ENCODE data around the gene CASS4.

The CASS4 gene

DNA sequence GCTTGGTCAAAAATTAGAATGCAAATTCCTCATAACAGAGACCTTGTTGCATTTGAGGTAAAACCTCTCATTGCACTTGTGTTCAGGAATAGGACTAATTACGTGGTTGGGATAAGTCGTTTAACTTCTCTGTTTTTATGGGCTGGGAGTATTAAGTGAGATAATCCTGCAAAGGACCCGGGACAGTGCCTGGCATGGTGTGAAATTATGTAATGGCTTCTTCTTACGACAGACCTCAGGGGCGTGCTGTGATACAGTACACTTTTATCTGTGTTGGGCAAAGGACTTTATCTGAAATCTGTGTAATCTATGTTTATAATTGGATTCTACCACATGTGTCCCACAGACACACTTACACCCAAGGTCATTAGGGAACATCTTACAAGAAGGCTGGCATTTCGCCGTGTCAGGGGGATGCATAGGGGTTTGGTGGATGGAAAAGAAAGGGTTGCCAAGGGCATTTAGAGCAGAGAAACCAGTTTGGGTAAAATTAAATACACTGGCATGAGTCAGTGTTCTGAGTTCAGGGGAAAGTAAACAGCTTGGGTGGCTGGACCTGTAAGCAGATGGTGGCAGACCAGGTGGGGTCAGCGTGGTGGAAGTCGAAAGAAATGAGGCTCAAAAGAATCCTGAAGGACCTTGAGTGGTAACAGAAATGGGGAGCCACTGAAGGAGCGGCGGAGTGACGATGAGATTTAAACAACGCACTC, 39.2 kb downstream of the CASS4 start:
- DNase-seq: no peak

DNA sequence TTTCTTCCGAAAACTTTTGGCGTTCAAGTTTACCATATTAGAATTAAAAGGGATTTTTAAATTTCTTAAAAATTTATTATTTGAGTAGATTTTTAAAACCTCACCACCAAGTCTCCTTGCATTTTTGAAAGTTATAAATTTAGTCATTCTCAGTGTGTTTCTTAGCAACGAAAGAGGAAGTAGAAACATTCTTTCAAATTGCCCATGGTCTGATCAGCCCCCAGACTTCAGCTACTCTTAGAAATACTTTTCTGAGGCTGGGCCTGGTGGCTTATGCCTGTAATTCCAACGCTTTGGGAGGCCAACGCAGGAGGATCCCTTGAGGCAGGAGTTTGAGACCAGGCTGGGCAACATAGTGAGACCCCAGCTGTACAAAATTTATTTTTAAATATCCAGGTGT, 41.3 kb downstream of the CASS4 start:
- no peak for DNase-seq

GRCh38 chr20:56454754-56455153, 42.7 kb downstream of the CASS4 start:
- no peak for DNase-seq

DNA sequence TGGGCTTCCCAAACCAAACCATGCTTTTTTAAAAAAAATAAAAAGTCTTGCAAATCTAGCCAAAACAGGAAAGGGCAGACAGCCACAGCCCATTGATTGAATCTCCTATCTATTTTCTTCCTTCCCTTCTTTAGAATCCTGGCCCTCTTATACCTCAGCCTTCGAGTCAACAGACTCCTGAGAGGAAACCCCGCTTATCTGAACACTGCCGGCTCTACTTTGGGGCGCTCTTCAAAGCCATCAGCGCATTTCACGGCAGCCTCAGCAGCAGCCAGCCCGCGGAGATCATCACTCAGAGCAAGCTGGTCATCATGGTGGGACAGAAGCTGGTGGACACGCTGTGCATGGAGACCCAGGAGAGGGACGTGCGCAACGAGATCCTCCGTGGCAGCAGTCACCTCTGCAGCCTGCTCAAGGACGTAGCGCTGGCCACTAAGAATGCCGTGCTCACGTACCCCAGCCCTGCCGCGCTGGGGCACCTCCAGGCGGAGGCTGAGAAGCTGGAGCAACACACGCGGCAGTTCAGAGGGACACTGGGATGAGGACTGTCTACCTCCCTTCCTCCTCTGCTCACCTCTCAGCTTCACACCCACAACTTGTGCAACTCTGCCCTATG, 46.3 kb downstream of the CASS4 start:
- no peak for DNase-seq

DNA sequence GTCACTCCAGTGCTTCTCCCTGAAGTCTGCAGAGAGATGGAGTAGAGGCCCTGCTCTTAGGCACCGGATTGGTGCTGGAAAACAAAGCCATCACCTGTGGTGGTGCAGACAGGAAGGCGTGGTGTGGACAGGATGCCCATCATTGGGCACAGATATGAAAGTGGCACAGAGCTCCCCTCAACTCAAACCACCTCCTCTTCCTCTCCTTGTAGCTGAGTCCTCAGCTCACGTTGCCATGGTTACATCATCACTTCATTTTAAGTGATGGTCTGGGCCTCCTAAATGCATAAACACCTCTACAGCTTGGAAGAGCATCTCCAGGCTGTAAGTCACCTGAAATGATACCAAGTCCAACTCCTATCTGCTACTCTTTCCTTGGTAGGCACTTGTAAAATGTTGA, 48.4 kb downstream of the CASS4 start:
- no peak for DNase-seq

- no peak for DNase-seq
Observed at GRCh38 chr20:56461576-56461975, 49.5 kb downstream of the CASS4 start.

- DNase-seq: no peak
Observed at GRCh38 chr20:56463428-56463827, 51.4 kb downstream of the CASS4 start.

DNA sequence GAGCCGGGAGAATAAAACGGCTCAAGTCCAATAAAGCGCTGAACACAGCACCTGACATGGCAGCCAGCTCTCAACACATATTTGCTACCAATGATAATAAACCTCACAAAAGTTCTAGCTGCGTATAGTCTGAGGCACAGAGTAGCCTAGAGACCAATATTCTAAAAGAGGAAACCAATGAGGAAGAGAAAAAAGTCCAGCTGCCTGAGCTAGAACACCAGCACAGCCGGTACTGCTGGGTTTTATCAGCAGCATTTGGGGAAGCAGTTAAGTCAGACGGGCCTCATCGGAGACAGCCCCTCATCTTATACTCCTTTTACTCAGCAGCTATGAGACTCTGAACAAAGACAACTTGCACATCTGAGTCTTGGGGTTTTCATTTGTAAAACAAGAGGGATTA, 53.9 kb downstream of the CASS4 start:
- no peak for DNase-seq

- no peak for DNase-seq
Observed at GRCh38 chr20:56467968-56468315, 55.9 kb downstream of the CASS4 start.

- peak; percentile 92 to 95 (median 95) for DNase-seq
Observed at GRCh38 chr20:56468316-56469076, 56.4 kb downstream of the CASS4 start, which contains the start of gene RTF2. RTF2 (plus strand) TSS chr20:56468627; CDS start chr20:56468698, 71 bp downstream.

DNA sequence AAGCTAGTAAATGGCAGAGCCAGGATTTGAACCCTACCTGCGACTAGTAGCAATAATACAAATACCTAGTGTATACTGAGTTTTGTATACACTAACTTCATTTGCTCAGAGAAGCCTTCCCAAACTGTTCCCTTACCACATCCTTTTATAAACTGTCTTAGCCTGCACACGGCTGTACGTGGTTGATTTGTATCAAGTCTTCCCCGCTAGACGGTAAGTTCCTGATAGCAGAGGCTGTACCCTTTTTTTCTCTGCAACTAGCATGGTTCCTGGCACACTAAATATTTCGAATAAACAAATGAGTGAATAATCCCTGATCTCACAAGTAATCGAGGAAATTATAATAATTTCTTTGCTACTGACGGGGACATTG, 57.0 kb downstream of the CASS4 start:
- DNase-seq: no peak

- DNase-seq: no peak
Observed at GRCh38 chr20:56483970-56484369, 71.9 kb downstream of the CASS4 start.

DNA sequence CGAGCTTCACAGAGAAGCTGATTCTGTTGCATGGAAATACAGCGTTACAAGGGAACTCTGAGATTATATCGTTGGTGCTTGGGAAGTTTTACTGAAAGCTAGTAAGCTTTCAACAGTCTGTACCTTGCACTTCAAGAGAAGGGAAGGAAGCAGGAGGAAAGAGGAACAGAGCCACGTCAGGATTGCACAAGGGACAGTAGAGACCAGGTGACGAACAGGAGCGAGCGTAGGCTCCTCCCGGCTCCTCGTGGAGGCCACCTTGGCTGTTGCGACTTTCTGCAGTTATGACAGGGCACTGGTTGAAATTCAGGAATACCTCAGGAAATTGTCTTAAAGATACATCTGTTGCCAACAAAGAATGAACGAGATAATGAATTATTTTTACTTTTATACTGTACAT, 75.2 kb downstream of the CASS4 start:
- DNase-seq: no peak

DNA sequence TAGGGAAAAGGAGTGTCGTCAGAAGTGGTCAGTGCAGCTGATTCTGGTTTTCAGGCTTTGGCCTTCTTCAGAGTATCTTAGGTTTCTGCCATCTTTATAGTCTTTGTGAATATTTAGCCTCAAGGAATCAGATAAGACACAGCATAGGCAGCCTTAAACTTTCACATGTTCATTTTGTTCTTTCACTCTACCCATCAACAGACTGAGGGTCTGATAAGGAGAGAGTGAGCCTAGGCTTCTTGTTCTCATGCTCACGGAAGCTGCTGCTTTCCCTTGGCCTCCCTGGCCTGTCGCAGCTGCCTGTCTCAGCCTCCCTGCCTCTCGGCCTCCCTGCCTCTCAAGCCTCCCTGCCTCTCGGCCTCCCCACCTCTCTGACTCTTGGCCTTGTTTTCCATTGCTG, 76.5 kb downstream of the CASS4 start:
- DNase-seq: no peak

DNA sequence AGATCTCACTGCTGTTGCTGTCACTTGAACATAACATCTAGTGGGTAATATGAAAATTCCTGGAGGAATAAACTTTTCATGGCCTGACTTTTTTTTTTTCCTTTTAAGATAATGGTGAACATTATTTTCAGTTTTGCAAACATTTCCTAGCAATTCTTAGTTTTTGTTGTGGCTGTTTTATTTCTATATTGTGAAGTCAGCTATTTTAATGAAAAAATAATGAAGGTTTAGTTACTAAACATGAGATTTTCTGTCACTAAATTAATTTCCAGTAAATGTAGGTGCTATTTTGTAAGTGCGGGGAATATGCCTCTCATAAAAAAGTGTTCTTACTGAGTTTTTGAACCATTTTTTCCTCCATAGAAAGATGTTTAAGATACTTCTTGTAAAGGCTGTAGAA, 89.1 kb downstream of the CASS4 start:
- DNase-seq: no peak

DNA sequence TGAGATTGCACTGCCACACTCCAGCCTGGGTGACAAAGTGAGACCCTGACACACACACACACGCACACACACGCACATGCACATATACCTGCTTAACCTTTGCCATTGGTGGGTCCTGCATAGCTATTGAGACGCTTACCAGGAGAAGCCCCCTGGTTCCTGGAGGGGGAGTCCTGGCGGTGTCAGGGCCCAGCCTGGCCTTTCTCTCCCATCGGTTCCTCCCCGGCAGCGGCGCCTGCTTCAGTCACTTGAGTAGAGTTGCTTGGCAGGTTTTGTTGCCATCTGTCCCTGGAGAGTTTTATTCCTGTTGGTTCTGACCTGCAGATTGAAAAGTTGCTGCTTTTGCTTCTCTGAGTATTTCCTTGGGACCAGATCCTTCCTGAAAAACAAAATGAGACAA, 91.9 kb downstream of the CASS4 start:
- DNase-seq: no peak

GRCh38 chr20:56504373-56505005, 92.4 kb downstream of the CASS4 start:
- DNase-seq: peak in 1 of 4 experiments; percentile 3

DNA sequence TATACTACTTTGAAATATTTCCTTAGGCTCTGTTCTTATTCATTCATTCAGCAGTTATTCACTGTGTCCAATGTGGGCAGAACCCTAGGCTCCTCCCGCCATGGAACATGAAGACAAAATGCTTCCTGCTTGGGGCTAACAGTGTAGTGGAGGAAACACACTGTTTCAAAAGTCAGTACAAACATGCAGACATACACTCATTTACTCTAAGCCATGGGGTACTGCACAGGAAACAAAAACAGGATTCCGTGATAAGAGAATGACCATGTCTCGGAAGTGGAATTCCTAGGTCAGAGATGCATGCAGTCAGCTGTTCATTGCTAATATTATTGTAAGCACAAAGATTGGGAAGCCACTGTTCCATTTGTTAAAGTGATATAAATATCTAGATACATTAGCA, 94.0 kb downstream of the CASS4 start:
- DNase-seq: no peak

All from activated naive CD4-positive, alpha-beta T cell (primary cell).